Measurements from ENCODE around the gene OCSTAMP.

- no peak for TF ChIP-seq POLR2A (IDR thresholded peaks at IDR 0.05)
- TF ChIP-seq, protein P1, sequence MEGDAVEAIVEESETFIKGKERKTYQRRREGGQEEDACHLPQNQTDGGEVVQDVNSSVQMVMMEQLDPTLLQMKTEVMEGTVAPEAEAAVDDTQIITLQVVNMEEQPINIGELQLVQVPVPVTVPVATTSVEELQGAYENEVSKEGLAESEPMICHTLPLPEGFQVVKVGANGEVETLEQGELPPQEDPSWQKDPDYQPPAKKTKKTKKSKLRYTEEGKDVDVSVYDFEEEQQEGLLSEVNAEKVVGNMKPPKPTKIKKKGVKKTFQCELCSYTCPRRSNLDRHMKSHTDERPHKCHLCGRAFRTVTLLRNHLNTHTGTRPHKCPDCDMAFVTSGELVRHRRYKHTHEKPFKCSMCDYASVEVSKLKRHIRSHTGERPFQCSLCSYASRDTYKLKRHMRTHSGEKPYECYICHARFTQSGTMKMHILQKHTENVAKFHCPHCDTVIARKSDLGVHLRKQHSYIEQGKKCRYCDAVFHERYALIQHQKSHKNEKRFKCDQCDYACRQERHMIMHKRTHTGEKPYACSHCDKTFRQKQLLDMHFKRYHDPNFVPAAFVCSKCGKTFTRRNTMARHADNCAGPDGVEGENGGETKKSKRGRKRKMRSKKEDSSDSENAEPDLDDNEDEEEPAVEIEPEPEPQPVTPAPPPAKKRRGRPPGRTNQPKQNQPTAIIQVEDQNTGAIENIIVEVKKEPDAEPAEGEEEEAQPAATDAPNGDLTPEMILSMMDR (IDR thresholded peaks at IDR 0.05): no peak
- TF ChIP-seq POLR2AphosphoS5 (IDR thresholded peaks at IDR 0.05): no peak
These were observed 36.3 kb upstream of the OCSTAMP start for GRCh38 chr20:46586724-46587123.
